ENCODE results near the gene LIN7C.

The LIN7C gene

GRCh38 chr11:27489092-27489491, 17.5 kb downstream of the LIN7C start:
- POLR2A ChIA-PET: no interaction called here
- CTCF ChIA-PET: interaction anchor here (0.7 to 12.2 kb wide), 2 partner anchors 10 to 304 kb away, joined by 3 to 170 read pairs; no protein-coding TSS in a partner anchor

GRCh38 chr11:27487706-27488105, 18.9 kb downstream of the LIN7C start:
- DNase-seq (ENCODE audit: extremely low spot score): no peak
- CTCF ChIA-PET: interaction anchor here (0.8 to 12.2 kb wide), 5 partner anchors 10 to 309 kb away, joined by 3 to 170 read pairs (median 27); partner anchors contain the start of gene LGR4
- TF ChIP-seq, protein P1, sequence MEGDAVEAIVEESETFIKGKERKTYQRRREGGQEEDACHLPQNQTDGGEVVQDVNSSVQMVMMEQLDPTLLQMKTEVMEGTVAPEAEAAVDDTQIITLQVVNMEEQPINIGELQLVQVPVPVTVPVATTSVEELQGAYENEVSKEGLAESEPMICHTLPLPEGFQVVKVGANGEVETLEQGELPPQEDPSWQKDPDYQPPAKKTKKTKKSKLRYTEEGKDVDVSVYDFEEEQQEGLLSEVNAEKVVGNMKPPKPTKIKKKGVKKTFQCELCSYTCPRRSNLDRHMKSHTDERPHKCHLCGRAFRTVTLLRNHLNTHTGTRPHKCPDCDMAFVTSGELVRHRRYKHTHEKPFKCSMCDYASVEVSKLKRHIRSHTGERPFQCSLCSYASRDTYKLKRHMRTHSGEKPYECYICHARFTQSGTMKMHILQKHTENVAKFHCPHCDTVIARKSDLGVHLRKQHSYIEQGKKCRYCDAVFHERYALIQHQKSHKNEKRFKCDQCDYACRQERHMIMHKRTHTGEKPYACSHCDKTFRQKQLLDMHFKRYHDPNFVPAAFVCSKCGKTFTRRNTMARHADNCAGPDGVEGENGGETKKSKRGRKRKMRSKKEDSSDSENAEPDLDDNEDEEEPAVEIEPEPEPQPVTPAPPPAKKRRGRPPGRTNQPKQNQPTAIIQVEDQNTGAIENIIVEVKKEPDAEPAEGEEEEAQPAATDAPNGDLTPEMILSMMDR (IDR thresholded peaks at IDR 0.05; ENCODE audit: control extremely low read depth, extremely low read depth, low read depth, missing control alignments): no peak
- POLR2A ChIA-PET: no interaction called here

More at GRCh38 chr11:27489092-27489491, 17.5 kb downstream of the LIN7C start:
- TF ChIP-seq, protein P1 (IDR thresholded peaks at IDR 0.05; ENCODE audit: control extremely low read depth, extremely low read depth, low read depth, missing control alignments): no peak
- DNase-seq (ENCODE audit: extremely low spot score): no peak

DNA sequence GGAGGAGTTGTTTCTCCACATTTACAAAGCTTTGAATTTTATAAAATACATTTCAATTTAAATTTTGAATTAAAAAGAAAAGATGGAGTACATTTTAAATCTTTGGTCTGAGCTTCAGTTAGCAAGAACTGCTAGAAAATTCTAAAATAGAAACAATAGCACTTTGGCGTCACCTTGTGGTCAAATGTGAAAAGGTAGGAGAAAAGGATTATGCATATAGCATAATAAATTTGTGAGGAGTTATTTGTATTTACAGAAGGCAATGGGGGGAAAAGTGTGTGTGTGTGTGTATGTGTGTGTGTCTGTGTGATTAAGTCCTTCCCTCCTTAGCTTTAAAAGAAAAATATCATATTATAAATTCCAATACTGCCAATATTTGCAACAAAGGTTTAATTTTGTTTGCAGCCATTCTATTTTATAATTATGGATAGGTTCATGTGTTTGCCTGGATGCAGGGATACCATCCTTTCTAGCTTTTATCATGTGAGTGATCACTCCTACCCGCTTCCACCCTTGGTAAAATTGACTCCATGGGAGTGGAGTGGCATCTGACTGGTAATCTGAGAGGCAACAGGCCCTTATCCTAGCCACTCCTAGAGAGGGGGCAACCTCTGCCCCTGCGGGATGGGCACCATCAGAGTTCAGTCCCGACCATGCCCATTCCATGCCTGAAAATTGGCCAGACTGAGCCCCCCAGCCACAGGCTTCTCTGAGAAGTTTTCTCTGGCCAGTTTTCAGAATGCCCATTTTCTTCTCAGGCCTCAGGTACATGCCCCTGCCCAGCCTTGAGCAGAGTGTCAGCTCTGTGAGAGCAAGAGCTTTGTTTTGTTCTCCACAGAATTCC, 20.4 kb downstream of the LIN7C start:
- ChIA-PET CTCF (interaction anchor here (0.7 to 12.2 kb wide), 47 partner anchors 12 to 1202 kb away, joined by 3 to 170 read pairs (median 4); partner anchors contain the start of gene LGR4), POLR2A (interaction anchor here (0.6 kb wide), 1 partner anchor 12 kb away, joined by 3 read pairs; no protein-coding TSS in a partner anchor)
- TF ChIP-seq, protein P1 (IDR thresholded peaks at IDR 0.05; ENCODE audit: control extremely low read depth, extremely low read depth, low read depth, missing control alignments): peak; percentile 79
- peak; percentile 43 for DNase-seq (ENCODE audit: extremely low spot score)

DNA sequence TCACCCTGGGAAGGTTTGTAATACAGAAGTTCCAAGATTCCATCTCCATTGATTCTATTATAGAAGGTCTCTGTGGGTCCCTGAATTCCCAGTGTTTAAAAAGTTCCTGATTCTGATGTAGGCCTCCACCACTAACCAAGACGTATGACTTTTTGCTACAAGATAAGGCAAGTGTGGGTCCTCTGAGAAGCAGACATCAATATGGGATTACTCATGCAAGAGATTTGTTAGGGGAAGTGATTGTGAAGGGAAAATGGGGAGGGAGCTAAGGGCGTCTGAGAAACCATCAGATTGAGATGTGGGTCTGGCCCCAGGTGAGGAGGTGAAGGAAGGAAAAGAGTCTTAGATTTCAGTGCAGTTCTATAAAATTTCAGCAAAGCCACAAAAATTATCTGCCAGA, 23.8 kb downstream of the LIN7C start:
- ChIA-PET POLR2A (no interaction called here), CTCF (interaction anchor here (1.0 to 12.2 kb wide), 3 partner anchors 9 to 297 kb away, joined by 3 to 170 read pairs (median 101); partner anchors contain the start of gene LGR4)
- no peak for DNase-seq (ENCODE audit: extremely low spot score)
- TF ChIP-seq, protein P1 (IDR thresholded peaks at IDR 0.05; ENCODE audit: control extremely low read depth, extremely low read depth, low read depth, missing control alignments): no peak

GRCh38 chr11:27481992-27482391, 24.6 kb downstream of the LIN7C start:
- TF ChIP-seq, protein P1 (IDR thresholded peaks at IDR 0.05; ENCODE audit: control extremely low read depth, extremely low read depth, low read depth, missing control alignments): no peak
- no peak for DNase-seq (ENCODE audit: extremely low spot score)
- CTCF ChIA-PET: interaction anchor here (1.1 to 12.2 kb wide), 3 partner anchors 16 to 297 kb away, joined by 3 to 170 read pairs (median 5); no protein-coding TSS in a partner anchor
- POLR2A ChIA-PET: no interaction called here

DNA sequence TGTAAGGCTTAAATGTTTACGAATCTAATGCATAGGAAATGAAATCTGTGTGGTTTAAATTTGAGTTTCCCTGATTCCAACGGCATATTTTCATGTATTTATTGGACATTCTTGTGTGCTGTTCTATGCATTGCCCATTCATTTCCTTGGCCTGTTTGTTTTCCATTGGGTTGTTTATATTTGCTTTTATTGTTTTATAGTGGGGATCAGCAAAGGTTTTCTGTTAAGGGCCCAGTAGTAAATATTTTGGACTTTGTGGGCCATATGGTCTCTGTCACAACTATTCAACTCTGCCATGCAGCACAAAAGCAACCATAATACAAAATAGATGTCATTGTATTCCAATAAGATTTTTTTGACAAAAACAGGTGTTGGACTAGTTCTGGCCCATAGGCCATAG, 28.7 kb downstream of the LIN7C start:
- DNase-seq (ENCODE audit: extremely low spot score): no peak
- TF ChIP-seq, protein P1 (IDR thresholded peaks at IDR 0.05; ENCODE audit: control extremely low read depth, extremely low read depth, low read depth, missing control alignments): no peak
- ChIA-PET CTCF (interaction anchor here (1.4 to 1.7 kb wide), 2 partner anchors 16 to 18 kb away, joined by 3 to 4 read pairs; no protein-coding TSS in a partner anchor), POLR2A (no interaction called here)

All from GM10248 (cell line).